ENCODE measurements around the gene RHBDF2.
"Not testable (repeated sequence)": the region's sequence is repeated elsewhere in the genome, so short reads cannot be mapped to it uniquely, and the experiment has no call there.

DNA sequence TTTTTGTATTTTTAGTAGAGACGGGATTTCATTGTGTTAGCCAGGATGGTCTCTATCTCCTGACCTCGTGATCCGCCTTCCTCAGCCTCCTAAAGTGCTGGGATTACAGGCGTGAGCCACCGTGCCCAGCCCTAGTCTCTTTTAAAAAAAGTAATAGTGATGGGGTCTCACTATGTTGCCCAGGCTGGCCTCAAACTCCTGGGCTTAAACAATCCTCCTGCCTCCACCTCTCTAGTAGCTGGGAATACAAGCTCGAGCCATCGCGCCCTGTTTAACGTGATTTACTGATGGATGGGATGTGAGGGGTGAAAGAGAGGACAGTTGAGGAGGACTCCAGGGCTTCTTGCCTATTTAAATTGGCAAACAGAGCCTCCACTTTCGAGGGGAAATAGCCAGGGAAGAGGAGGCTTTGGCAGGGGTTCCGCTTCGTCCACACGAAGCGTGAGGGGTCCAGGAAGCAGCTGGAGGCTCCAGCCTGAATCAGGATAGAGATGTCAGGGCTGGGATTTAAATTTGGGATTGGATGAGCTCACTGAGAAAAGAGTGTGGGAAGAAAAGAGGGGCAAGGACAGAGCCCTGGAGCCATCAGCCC is 7.3 kb upstream of the RHBDF2 start:
- TF ChIP-seq, protein P1, sequence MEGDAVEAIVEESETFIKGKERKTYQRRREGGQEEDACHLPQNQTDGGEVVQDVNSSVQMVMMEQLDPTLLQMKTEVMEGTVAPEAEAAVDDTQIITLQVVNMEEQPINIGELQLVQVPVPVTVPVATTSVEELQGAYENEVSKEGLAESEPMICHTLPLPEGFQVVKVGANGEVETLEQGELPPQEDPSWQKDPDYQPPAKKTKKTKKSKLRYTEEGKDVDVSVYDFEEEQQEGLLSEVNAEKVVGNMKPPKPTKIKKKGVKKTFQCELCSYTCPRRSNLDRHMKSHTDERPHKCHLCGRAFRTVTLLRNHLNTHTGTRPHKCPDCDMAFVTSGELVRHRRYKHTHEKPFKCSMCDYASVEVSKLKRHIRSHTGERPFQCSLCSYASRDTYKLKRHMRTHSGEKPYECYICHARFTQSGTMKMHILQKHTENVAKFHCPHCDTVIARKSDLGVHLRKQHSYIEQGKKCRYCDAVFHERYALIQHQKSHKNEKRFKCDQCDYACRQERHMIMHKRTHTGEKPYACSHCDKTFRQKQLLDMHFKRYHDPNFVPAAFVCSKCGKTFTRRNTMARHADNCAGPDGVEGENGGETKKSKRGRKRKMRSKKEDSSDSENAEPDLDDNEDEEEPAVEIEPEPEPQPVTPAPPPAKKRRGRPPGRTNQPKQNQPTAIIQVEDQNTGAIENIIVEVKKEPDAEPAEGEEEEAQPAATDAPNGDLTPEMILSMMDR (IDR thresholded peaks at IDR 0.05; ENCODE audit: insufficient read depth, low read depth, low read length), result not testable (repeated sequence)
- TF ChIP-seq EZH2 (IDR thresholded peaks at IDR 0.05; ENCODE audit: insufficient read depth, low read length), result not testable (repeated sequence)
